VCaP (cell line): ENCODE measurements around the gene AP4B1.

Experiments
- H3K27ac ChIP-seq: fragments of 450-650 bp; 2 replicates; pipeline ENCODE4 v1.5.1; 2017
- TF ChIP-seq, protein P1 (sequence below): fragments of 450-650 bp; conservative IDR thresholded peaks from 2 replicates; pipeline ENCODE4 v1.5.1; 2017; ENCODE audit warnings: mild to moderate bottlenecking, moderate library complexity

AP4B1 gene

GRCh38 chr1:113874012-113874879 lies 30.4 kb downstream of the AP4B1 start:
- TF ChIP-seq, protein P1, sequence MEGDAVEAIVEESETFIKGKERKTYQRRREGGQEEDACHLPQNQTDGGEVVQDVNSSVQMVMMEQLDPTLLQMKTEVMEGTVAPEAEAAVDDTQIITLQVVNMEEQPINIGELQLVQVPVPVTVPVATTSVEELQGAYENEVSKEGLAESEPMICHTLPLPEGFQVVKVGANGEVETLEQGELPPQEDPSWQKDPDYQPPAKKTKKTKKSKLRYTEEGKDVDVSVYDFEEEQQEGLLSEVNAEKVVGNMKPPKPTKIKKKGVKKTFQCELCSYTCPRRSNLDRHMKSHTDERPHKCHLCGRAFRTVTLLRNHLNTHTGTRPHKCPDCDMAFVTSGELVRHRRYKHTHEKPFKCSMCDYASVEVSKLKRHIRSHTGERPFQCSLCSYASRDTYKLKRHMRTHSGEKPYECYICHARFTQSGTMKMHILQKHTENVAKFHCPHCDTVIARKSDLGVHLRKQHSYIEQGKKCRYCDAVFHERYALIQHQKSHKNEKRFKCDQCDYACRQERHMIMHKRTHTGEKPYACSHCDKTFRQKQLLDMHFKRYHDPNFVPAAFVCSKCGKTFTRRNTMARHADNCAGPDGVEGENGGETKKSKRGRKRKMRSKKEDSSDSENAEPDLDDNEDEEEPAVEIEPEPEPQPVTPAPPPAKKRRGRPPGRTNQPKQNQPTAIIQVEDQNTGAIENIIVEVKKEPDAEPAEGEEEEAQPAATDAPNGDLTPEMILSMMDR = peak; percentile 40; the same call in 1 of the 2 replicates
- H3K27ac ChIP-seq = no peak overlapping the region

DNA sequence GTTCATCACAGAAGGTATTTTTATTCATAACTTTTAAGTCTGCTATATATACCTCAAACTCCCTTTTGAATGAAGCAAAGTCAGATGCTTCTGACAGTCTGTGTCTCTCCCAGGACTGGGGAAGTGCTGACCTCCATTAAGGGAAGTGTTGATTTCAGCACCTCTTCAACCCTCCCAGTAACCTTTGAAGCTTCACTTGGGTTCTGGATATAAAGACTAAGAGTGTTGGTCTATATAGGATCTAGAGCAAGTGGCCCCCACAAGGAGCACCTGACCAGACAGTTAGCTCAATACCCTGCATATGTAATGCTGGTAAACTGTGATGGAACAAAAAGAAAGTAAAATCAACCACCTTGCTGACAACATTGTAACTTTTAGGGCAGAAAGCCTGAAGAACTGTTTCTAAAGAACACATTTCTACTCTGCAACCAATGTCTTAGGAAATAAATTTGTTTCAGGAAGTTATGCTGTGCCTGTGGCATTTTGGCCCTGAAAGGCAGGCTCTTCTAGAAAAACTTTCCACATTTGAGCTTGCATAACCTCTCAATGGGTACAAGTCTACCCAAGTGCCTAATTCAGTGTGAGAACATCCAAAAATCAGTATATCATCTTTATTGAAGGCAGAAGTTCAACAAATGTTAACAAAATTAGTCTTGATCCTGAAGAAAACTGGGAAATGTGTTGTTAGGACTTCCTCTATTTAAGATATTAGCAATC lies 32.2 kb downstream of the AP4B1 start:
- TF ChIP-seq, protein P1 = no peak
- H3K27ac ChIP-seq = no peak overlapping the region

- TF ChIP-seq, protein P1 = no peak
- no peak within 1 kb of the TSS for H3K27ac ChIP-seq
These were observed 32.9 kb downstream of the AP4B1 start, which contains the start of gene PTPN22 for GRCh38 chr1:113871597-113872113. PTPN22 (minus strand) TSS chr1:113871712.

DNA sequence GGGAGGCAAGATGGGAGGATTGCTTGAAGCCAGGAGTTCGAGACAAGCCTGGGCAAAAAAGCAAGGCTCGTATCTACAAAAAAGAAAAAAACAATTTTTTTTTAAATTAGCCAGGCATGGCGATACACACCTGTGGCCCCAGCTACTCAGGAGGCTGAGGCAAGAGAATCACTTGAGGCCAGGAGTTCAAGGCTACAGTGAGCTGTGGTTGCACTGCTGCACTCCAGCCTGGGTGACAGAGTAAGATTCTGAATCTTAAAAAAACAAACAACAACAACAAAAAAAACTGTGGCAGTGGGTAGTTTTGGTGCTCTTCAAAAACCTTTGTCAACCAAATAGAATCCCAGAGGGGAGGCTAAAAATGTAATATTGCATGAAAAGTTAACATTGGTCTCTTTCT lies 33.8 kb downstream of the AP4B1 start:
- TF ChIP-seq, protein P1 = no peak
- no peak overlapping the region for H3K27ac ChIP-seq

DNA sequence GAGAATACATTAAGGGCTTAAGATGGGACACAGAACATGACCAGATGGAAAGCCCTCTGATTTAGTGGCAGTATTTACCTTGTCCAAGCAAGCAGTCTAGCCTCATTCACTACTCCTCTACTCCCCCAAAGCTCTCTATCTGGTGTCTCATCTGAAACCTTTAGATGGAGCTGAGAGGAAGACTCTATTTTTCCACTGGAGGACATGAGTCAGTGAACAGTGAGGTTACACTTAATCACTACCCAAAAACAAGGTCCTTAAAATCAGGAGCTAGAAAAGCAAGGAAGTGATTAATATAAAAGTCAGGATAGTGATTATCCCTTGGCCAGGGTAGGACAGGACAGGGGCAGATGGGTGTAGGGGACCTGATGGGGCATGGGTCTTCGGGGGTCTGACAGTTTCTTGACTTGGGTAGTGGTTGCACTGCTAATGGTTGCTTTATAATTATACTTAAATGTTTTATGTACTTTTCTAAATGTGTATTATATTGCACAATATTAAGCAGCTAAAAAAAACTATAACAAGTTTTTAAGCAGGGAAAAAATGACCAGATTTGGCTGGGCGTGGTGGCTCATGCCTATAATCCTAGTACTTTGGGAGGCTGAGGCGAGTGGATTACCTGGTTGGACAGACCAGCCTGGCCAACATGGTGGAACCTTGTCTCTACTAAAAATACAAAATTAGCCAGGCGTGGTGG lies 36.1 kb downstream of the AP4B1 start:
- H3K27ac ChIP-seq = no peak overlapping the region
- TF ChIP-seq, protein P1 = no peak

DNA sequence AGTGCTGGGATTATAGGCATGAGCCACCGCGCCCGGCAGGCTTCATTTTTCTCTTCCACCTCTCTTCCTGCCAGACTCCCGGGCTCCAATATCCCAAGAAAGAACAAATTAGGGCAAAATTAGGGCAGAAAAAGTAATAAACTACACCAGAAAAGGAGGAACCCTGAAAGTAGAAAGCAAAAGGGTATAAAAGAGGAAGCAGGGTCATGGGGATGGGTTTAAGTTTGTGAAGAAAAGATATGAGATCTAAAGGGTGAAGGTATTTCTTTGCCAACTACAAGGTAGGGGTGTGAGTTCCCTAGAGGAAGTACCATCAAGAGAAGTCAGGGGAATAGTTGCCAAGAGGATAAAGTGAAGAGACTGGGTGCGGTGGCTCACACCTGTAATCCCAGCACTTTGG lies 43.0 kb downstream of the AP4B1 start:
- no peak overlapping the region for H3K27ac ChIP-seq
- TF ChIP-seq, protein P1 = no peak

DNA sequence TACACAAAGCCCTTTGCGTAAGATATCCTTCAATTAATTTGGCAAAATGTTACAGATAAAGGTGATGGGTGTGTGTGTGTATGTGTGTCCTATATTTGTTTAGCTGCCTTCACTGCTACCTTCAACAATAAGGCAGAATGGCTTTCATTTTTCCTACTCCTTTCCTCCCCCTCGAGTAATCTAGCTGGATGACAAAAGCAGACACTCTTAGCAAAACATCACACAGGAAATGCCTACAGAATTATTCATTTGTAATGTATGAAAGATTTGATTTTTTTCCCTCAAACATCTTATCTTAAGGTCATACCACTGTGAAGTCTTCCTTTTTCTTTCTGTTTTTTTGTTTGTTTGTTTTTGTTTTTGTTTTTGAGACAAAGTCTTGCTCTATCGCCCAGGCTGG lies 43.7 kb downstream of the AP4B1 start:
- TF ChIP-seq, protein P1 = no peak
- no peak overlapping the region for H3K27ac ChIP-seq
